Cerebellar cortex (tissue), 1 donor: ENCODE measurements around the gene PLPP1.
"Not testable (repeated sequence)": the region's sequence is repeated elsewhere in the genome, so short reads cannot be mapped to it uniquely, and the experiment has no call there.

ENCODE experiments used
- DNase-seq: peaks from one replicate; pipeline ENCODE4 v3.0.0-alpha.2; 2015; ENCODE audit warnings: low spot score

Gene PLPP1

DNA sequence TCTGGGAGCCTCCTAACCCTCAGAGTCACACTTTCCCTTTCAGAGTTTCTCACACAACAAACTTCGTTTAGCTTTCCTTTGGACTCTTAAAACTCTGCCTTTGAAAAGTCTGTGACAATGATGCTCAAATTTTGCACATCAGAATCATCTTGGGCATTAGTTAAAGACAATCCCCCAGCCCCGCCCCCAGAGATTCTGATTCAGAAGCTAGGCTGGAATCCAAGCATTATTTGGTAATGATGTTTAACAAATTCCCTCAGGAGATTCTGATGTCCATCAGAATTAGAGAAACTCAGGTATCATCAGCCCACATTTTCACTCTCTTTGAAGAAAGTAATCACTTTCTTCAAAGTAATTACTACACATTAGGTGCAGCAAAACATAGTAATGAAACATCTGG lies 9.6 kb upstream of the PLPP1 start:
- DNase-seq: no peak

DNA sequence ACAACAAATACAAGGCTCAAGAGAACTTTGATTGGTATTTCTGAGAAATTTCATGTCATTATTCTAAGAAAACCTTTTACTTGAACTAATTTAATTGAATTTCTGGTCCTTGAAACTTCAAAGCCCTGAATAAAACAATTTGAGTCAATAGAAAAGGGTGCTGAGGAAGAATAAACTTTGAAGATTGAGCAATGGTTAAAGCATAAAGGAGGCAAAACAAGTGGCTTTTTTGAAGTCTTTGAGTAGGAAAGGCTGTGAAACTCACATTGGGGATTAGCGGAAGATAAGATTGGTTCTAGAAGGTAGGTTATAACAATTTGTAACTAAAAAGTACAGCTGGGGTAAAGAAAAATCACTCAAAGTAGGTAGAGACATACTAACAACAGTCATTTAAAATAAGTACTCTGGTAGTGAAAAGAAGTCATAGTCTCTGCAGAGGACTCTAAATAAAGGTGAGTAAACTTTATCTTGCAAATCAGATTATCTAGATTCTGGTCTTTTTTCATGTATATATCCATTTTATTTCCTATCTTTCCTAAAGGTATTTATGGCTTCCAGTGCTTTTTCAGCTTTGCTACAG lies 6.4 kb upstream of the PLPP1 start:
- no peak for DNase-seq

DNA sequence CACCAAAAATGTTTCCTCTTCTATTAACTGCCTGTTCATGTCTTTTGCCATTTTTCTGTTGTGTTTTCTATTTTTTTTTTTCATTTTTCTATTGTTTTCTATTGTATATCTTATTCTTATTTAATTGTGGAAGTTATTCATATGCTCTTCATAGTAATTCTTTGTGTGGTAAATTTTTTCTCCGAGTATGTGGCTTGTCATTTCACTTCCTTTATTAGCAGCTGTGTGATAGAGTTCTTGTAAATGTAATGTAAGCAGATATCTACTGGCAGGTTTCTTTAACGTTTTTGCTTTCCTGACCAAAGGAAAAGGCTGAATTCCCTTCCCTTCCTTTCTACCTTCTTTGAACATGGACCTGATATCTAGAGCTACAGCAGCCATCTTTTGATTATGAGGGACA lies 5.8 kb upstream of the PLPP1 start:
- DNase-seq: no peak

DNA sequence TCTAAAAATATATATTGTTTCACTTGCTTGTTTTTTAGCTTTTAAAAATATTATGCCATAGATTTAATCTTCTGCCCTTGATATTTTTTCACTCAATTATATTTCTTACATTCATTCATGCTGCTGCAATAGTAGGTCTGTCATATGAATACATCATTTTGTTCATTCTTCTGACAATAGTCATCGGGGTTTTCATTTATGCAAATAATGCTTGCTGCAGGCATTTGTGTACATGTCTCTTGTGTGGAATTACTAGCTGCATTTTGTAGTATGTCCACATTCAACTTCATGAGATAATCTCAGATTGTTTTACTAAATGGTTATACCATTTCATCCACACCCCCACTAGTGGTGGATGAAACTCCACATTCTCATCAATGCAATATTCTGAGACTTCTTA lies 5.3 kb upstream of the PLPP1 start:
- no peak for DNase-seq

DNA sequence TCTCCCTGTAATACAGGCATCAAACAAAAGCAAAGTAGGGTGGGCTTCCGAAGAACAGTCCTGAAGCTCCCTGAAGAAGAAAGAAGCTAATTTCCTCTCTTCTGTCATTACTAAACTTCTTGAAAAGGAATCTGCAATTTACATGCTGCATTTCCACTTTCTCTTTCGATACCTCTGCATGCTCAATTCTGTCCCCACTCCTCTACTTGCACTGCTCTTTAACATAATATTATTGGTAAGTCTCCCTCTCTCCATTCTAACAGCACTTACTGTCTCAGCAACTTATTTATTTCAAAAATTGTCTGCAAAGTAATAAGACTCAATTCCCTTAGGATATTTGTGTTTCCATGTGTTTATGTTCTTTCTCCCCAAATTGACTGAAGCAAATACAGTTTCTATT lies 3.9 kb upstream of the PLPP1 start:
- no peak for DNase-seq

DNA sequence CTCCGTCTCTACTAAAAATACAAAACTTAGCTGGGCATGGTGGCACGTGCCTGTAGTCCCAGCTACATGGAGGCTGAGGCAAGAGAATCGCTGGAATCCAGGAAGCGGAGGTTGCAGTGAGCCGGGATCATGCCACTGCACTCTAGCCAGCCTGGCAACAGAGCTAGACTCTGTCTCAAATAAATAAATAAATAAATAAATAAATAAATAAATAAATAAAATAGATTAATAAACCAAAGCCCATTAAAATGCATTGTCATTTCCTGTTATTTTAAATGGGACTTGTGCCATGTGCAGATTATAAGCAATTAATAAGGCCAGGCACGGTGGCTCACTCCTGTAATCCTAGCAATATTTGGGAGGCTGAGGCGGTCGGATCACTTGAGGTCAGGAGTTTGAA lies 2.6 kb upstream of the PLPP1 start:
- DNase-seq: not testable (repeated sequence)

DNA sequence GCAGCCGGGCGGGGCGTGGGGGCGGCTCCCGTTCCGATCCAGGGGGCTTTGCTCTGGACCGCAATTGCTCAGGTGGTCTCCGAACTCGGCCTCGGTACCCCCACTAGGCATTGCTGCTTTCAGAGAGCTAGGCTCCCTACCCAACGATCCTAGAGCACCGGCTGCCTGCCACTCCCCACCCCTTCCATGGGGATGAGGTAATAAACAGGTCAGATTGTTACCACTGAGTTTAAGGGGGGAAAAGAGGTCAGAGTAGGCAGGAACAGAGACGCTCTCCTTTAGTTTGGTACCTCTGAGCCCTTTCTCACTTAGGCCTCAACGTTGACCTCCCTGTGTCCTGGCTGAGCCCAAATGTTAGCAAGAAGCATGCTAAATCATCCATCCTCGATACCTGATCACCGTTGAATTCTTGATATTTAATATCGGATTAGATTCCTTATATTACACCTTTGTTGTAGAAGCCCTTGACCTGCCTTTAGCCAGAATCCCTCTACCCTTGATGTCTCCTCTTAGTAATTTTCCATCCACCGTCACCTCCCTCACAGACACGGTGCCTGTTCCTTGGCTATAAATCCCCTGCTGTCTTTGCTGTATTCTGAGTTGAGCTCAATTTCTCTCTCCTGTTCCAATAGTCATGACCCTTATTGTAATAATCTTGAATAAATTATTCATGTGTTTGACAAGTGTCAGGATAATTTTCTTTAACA lies 588 bp upstream of the PLPP1 start:
- DNase-seq: peak; percentile 77

DNA sequence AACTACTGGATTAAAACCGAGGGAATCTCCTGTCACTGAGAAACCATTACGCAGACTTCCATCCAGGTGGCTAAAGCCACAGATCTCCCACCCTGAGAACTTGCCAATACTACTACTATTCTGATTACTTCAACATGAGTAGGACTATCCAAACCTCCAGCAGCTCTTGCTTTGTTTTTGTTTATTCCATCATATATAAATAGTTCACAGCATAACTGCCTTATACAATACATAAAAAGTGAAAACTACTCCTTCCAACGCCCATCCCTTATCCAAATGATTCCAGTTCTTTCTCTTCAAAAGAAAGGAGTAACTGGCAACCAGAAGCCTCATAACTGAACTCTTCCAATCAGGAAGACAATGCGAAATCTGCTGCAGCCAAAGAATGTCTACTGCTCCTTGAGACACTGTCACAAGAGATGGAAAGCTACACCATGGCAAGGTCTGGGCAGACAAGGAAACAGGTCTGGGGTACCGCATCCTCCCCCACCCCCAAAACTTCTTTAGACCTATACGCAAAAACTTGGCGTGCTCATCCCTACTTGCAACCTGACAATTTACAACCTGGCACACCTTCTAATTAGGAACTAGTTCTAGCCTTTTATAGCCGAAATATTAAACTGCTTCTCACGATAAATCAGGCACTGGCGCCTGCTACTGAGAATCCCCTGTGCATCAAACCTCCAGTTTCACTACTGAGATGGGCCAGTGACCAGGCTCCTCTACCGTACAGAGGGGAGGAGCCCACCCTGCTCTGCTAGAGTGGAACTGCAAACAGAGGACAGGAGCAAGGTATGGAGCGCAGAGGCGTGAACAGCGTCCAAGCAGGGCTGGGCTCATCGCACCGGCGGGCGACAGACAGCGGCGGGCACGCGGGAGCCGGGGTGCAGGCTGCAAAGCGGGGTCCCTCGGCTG lies 986 bp downstream of the PLPP1 start:
- DNase-seq: peak; percentile 68

DNA sequence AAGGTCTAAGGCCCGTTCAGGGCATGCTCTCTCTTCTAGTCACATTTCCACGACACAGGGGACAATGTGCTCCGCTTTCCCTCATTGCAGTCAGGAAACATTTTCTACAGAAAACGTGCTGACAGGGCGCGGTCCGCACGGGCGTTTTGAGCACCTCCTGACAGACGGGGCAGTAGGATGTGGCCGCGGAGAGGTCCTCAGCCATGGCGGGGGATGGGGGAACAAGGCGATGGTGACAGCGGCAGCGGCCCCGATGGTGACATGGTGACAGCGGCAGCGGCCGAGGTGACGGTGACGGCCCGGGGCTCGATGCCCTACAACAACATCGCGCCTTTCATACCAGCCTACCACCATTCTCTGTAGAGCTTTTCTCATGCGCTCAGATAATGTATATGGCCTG lies 4.1 kb downstream of the PLPP1 start:
- DNase-seq: no peak

DNA sequence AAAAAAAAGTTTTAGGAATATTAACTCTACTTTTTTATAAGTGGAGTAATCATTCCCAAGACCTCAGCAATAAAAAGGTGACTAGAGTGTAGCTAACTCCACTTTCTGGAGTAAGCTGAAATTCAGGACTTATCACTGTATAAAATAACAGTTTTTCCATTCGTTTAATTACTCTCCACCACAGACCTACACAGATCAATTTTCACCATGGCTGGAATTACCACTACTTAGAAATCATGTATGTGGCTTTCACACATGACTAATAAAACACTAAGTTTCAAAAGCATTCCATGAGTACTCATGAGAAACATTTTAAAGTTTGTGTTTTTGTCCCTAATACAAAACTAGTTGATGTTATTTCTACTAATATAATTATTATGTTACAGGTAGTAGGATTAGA lies 9.9 kb downstream of the PLPP1 start:
- no peak for DNase-seq

DNA sequence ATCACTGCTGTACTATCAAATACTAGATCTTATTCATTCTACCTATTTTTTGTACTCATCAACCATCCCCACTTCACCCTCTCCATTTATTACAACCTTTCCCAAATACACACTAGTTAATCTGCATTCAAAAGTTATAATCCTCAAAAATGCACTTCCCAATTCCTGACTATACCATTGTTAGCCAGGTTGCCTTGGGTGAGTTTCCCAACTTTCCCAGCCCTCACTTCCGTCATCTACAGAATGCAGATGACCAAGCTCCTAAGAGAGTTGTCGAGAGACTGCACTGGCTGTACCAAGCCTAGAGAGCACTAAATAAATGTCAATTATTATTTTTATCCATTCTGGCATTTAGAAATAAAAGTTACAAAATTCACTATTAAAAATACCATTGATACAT lies 11.5 kb downstream of the PLPP1 start:
- no peak for DNase-seq

DNA sequence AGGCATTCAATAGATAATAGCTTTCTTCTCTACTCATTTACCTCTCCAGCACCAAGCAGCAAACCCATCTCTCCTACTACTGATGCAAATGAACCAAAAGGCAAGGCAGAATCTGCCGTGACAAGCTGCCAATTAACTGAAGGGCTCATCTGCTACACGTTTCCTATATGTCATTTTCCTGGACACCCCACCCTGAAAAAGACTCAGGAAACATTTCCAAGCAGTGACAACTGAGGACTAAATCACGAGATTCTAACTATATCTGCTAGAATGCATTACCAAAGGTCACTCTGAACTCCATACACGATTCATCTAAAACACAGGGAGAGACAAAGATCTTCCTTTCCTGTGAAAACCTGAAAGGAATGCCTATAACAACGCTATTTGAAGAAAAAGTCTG lies 12.9 kb downstream of the PLPP1 start:
- DNase-seq: no peak

DNA sequence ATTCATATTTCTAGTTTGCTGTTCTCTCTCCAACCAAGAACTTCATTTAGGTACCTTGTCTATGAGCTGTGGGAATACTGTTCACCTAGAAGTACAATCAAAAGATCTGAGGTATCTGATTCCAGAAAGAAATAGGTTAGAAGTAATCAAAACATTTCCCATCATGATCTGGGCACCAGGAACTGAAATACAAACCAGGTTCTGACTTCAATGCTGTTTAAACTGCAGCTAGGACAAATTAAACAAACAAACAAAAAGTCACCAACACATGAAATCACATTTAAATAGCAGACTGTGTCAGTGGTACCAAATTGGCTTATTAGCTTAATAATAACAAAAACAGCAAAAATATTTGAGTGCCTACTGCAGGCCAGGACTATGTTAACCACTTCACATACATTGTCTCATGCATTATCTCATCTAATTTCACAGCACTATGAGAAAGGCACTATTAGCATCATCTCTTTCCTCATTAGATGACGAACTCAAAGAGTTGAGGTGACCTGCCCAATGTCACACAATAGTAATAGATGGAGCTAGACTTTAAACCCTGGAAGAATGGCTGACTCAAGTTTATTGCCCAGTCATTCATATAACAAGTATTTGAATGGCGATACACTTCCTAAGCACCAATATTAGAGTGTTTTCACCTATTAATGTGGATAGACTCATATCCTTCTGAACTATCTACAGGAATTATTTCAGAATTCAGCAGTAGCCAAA lies 14.5 kb downstream of the PLPP1 start:
- DNase-seq: no peak

DNA sequence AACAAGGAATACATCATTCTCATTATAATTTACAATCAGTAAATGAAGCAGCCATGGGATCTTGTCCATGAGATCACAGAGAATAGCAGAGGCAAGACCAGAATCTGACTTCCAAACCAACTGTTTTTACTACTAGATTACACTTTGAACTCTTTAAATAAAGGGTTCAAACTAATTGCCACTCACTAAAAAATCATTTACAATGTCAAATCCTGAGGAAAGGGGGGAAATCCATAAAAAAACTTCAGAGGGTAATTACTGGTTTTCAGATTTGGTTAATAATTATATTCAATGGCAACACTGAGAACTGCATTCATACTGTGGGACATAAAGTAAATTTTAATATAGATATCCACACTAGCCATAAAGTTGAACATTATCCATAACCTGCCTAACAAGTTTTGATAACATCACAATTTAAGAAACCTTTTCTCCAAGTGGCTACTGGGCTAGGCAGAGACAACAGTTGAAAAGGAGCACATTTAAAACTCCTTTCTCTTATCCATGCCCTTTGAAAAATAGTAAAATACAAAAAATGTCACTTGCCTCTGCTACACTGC lies 15.9 kb downstream of the PLPP1 start:
- no peak for DNase-seq

DNA sequence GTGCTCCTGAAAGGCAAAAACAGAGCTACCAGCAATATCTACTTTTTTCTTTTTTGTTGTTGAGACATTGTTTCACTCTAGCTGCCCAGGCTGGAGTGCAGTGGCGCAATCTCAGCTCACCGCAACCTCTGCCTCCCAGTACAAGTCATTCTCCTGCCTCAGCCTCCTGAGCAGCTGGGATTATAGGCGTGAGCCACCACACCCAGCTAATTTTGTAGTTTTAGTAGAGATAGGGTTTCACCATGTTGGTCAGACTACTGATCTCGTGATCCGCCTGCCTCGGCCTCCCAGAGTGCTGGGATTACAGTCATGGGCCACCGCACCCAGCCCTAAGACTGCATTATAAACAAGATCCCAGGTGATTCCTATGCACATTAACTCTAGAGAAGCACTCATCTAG lies 17.0 kb downstream of the PLPP1 start:
- no peak for DNase-seq

DNA sequence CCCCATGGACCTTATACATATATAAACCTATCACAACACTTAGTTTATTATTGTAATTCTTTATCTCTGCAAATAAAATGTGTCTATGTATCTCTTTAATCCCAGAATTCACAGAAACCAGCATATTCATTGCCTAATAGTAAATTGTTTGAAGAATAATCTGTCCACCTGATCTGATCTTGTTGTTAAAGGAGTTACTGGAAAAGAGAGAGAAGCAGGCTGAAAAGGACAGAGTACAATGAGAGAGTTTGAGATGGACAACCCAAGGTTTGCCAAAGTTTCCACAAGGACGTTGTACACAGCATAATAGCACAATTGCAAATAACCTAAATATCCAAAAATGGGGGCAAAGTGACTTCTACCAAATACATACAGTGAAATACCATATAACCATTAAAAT lies 23.8 kb downstream of the PLPP1 start:
- no peak for DNase-seq

DNA sequence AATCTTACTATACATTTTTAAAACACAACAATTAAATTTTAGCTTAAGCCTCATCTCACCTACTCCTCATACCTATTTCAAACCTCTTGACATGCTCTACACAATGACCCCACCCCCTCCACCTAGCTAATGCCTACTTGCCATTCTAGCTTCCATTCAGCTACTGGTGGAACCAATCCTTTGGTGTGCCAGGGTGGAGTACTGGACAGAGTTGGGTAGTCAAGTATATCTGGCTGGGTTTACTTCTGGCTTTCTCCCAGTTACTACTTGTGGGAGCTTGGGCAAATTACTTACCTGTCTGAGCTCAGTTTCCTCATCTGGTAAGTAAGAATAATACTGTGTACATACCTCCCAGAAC lies 24.3 kb downstream of the PLPP1 start:
- no peak for DNase-seq

DNA sequence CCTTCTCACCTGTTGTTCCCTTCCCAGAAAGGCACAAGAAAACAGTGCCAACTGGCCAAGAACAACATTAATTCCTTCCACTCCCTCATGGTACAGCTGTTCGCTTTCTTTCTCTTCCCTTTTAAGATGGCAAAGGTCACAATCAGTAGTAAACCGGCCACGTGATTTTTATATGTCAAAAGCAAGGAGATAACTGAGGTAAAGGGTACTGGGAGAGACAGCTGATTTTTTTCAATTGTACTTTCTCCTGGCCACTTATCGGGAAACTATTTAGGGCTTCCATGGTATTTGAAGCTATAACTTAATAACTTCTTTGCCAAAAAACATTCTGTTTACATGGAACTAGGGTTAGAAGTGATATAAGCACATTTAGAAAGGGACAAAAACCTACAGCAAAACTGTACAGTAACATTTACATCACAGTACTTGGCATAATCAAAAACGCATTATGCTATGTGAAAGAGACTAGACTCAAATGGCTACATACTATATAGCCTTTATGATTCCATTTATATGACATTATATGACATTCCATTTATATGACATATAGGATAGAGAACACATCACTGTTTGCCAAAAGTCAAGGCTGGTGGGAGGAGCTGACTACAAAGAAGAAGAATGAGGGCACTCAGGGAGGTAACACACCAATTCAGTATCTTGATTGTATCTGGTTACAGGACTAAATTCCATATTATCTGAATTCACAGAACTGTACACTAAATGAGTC lies 24.8 kb downstream of the PLPP1 start:
- no peak for DNase-seq

DNA sequence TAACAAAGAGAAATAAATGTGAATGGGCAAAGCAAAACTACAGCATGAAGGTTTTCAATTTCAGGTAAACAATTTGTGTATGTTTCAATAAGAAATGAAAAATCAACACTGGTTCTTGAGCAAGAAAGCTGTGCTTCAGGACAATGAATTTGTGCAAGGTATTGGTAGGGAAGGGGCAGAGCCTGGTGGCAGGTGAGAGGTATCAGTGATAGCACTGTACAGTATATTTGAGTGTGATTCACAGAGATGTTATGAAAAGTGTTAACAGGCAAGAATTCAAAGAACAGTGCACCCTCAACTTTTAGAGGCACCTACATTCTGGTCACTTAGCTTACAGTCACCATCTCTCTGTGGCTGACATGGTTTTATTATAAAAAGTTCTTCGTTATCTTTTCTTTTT lies 25.7 kb downstream of the PLPP1 start:
- DNase-seq: no peak

DNA sequence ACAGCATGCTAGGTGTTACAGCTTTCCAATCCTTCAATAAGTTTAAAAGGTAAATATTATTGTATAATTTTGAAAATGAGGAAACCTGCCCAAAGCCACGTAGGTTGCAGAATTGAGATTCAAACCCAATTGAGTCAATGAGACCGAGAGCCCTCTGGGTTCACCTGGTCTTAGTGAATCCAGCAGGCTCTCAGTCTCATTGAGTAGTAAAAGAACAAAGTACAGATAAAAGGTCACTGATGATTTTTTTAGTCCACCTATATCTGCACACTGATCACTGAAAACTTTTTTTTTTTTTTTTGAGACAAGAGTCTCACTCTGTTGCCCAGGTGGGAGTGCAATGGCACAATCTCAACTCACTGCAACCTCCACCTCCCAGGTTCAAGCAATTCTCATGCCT lies 27.2 kb downstream of the PLPP1 start:
- DNase-seq: no peak

DNA sequence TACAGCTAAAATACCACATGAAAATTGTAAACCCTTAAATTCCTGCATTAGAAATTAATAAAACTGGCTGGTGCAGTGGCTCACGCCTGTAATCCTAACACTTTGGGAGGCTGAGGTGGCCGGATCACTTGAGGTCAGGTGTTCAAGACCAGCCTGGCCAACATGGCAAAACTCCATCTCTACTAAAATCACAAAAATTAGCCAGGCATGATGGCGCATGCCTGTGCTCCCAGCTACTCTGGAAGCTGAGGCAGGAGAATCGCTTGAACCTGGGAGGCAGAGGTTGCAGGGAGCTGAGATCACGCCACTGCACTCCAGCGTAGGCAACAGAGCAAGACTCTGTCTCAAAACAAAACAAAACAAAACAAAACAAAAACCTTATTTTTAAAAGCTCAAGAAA lies 29.1 kb downstream of the PLPP1 start:
- not testable (repeated sequence) for DNase-seq

DNA sequence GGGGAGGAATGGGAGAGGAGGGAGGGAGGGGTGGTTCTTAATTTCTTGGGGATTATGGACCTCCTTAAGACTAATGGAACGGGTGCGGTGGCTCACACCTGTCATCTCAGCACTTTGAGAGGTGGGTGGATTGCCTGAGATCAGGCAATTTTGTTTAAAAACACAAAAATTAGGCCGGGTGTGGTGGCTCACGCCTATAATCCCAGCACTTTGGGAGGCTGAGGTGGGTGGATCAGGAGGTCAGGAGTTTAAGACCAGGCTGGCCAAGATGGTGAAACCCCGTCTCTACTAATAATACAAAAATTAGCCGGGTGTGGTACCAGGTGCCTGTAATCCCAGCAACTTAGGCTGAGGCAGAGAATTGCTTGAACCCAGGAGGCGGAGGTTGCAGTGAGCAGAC lies 30.8 kb downstream of the PLPP1 start:
- not testable (repeated sequence) for DNase-seq
